Measurements from ENCODE around the gene GDAP1L1. TPM values are rescaled to one million over a fixed set of nuclear protein-coding genes. Genes with fewer than 3 reads are reported as not detected.

The GDAP1L1 gene
- total RNA-seq, 2 donors from 2014 or later, result 1.5 TPM; not detected in 1

DNA sequence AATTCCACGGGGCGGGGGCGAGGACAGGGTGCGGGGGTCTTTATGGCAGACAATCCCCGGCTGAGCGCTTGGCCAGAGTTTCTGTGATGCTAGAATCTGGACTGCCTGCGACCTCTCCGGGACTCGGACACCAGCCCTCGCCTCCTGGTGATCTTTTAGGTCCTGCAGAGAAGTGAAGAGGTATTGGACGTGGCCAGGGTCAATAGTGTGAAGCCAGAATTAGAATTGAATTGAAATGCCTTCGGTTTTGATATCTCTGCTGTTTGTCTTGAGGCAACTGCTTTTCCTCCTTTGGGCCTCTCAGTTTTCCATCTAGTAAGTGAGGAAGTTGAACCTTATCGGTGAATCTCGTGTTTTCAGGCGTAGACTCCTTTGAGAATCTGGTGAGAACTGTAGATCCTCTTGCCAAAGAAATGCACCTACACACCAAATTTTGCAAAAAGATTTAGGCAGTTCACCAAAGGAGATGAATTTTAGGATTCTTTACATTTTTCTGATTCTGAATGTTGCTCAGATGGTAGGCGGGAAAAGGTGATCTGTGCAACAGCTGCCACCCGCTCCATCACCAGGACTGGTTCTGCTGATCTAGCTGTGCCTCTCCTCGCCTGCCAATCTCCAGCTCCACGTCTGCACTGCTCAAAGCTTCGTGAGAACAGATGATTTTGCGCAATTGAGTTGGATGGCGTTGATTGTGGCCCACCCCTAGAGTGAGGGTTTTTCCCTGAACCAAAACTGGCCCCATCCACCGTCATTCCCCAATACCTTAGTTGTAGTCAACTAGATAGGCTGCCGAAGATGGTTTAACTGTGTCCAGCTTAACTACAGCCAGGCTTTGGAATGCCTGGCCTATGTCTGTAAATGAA is 35.7 kb upstream of the GDAP1L1 start:
- intact Hi-C loops (cut with DNase I), result loop anchor here (5.0 to 10.0 kb wide), 3 partner anchors 313 to 754 kb away; partner anchors contain the start of genes SERINC3 and SRSF6
- Histone ChIP-seq H3K9me3 (no peaks in the 10 kb centered on the region), H3K27me3 (replicated peaks; ENCODE audit: insufficient read depth) (no peaks in the 10 kb centered on the region), H3K27ac (peak overlapping the region; percentile 95 to 97), H3K36me3 (no peaks in the 10 kb centered on the region), H3K4me3 (peak overlapping the region; percentile 81 to 90), H3K4me1 (replicated peaks) (no peaks in the 10 kb centered on the region)
- DNase-seq (ENCODE audit: low spot score), result peak; percentile 35
- no peak for TF ChIP-seq POLR2AphosphoS5 (IDR thresholded peaks at IDR 0.05)
- TF ChIP-seq, protein P1, sequence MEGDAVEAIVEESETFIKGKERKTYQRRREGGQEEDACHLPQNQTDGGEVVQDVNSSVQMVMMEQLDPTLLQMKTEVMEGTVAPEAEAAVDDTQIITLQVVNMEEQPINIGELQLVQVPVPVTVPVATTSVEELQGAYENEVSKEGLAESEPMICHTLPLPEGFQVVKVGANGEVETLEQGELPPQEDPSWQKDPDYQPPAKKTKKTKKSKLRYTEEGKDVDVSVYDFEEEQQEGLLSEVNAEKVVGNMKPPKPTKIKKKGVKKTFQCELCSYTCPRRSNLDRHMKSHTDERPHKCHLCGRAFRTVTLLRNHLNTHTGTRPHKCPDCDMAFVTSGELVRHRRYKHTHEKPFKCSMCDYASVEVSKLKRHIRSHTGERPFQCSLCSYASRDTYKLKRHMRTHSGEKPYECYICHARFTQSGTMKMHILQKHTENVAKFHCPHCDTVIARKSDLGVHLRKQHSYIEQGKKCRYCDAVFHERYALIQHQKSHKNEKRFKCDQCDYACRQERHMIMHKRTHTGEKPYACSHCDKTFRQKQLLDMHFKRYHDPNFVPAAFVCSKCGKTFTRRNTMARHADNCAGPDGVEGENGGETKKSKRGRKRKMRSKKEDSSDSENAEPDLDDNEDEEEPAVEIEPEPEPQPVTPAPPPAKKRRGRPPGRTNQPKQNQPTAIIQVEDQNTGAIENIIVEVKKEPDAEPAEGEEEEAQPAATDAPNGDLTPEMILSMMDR (IDR thresholded peaks at IDR 0.05), result no peak
- TF ChIP-seq POLR2A (IDR thresholded peaks at IDR 0.05), result no peak
- WGBS, result 7% methylated on average over 24 of the region's 24 CpGs

DNA sequence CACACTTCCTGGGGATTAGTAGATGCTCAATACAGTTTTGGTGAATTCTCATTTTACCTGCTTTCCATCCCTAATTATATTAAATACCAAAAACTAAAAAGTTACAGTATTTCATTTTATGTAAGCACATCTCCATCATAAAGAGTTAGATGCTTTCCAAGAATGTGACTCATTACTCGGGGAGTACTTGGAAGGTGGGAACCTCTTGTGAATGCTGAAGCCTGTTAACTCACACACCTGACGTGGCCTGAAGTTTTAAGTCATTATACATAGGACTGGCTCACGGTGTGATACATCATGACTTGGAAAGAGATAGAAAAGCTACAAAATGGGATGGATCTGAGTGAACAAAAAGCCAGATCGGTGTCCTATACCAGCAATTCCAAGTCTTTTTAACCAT is 34.3 kb upstream of the GDAP1L1 start:
- no peak for TF ChIP-seq POLR2AphosphoS5 (IDR thresholded peaks at IDR 0.05)
- no peak for TF ChIP-seq POLR2A (IDR thresholded peaks at IDR 0.05)
- TF ChIP-seq, protein P1 (IDR thresholded peaks at IDR 0.05), result no peak
- H3K27me3 ChIP-seq (replicated peaks; ENCODE audit: insufficient read depth), result no peaks in the 10 kb centered on the region
- no peak overlapping the region for H3K4me3 ChIP-seq
- H3K27ac ChIP-seq, result no peak overlapping the region
- DNase-seq (ENCODE audit: low spot score), result no peak
- no peaks in the 10 kb centered on the region for H3K9me3 ChIP-seq
- 80% methylated on average over 4 of the region's 4 CpGs for WGBS
- no peaks in the 10 kb centered on the region for H3K36me3 ChIP-seq
- intact Hi-C loops (cut with DNase I), result loop anchor here (5.0 to 10.0 kb wide), 3 partner anchors 312 to 755 kb away; partner anchors contain the start of genes SERINC3 and SRSF6
- H3K4me1 ChIP-seq (replicated peaks), result no peaks in the 10 kb centered on the region

DNA sequence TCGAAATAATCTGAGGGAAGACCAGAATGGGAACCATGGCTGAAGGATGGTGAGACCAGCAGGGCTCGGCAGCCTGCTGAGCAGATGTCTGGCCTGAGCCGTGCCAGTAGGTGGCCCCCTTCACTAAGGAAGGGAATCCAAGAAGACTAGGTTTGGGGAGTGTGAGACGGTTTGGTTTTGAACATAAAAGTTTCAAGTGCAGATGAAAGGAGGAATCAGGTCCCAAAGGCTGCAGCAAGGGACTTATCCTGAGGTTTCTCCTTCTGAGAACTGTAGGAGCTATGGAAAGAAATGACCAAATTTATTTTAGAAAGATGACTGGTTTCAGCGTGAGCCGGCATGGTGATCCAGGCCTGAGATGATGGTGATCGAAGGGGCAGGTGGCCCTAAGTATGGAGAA is 32.0 kb upstream of the GDAP1L1 start:
- intact Hi-C loops (cut with DNase I), result loop anchor here (2.0 to 10.0 kb wide), 4 partner anchors 172 to 390 kb away; partner anchors contain the start of gene SERINC3
- no peaks in the 10 kb centered on the region for H3K27me3 ChIP-seq (replicated peaks; ENCODE audit: insufficient read depth)
- no peak overlapping the region for H3K4me3 ChIP-seq
- TF ChIP-seq, protein P1 (IDR thresholded peaks at IDR 0.05), result peak; percentile 29 to 79 (median 64)
- TF ChIP-seq POLR2AphosphoS5 (IDR thresholded peaks at IDR 0.05), result peak; percentile 43
- TF ChIP-seq POLR2A (IDR thresholded peaks at IDR 0.05), result no peak
- H3K36me3 ChIP-seq, result no peaks in the 10 kb centered on the region
- no peaks in the 10 kb centered on the region for H3K4me1 ChIP-seq (replicated peaks)
- peak; percentile 53 for DNase-seq (ENCODE audit: low spot score)
- WGBS, result 47% methylated on average over 7 of the region's 7 CpGs
- no peaks in the 10 kb centered on the region for H3K9me3 ChIP-seq
- H3K27ac ChIP-seq, result no peak overlapping the region

DNA sequence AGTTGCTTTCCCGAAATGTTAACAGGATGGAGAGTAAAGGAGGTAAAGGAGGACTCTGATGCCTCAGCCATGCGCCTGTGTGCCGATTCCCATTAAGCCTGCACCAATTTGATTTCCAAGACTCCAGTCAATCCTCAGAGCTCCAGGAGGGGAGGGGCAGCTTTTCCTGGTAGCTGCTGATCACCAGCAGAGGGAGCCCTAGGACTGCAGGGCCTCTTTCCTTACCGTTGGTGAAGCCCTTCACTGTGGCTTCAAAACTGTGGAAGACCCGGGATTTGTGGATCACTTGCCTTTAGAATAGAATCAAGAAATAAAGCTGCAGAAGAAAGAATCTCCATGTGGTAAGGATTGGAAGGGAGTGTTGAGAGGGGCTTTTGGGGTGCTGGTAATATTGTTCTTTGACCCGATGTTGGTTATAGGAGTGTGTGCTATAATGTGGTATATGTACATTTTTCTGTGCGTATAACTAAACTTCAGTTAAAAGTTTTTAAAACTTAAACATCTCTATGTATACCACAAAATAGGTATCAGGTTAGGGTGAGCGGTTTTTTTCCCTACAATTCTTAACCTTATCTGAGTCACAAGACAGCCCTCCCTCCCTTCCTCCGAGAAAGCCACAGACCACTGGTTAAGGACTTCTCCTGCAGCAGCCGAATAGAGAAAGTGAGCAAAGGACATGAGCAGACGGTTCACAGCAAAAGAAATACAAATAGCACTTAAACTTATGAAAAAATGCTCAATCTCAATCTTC is 29.6 kb upstream of the GDAP1L1 start:
- Histone ChIP-seq H3K4me1 (replicated peaks) (no peaks in the 10 kb centered on the region), H3K9me3 (no peaks in the 10 kb centered on the region), H3K27ac (no peak overlapping the region), H3K36me3 (no peaks in the 10 kb centered on the region), H3K27me3 (replicated peaks; ENCODE audit: insufficient read depth) (no peaks in the 10 kb centered on the region), H3K4me3 (no peak overlapping the region)
- WGBS, result 45% methylated on average over 11 of the region's 11 CpGs
- intact Hi-C loops (cut with DNase I), result loop anchor here (1.0 to 10.0 kb wide), 4 partner anchors 94 to 387 kb away; partner anchors contain the start of genes FITM2 and SERINC3
- TF ChIP-seq POLR2A (IDR thresholded peaks at IDR 0.05), result no peak
- peak; percentile 51 for TF ChIP-seq POLR2AphosphoS5 (IDR thresholded peaks at IDR 0.05)
- TF ChIP-seq, protein P1 (IDR thresholded peaks at IDR 0.05), result peak; percentile 58 to 91 (median 86)
- peak; percentile 74 for DNase-seq (ENCODE audit: low spot score)
